GM21786 (cell line): ENCODE results near the gene CPN2.

ENCODE experiments used
- ATAC-seq: cut with Tn5 transposase; IDR thresholded peaks from one replicate; pipeline ENCODE4 v1.9.1; 2021; ENCODE audit not compliant: unreplicated experiment

The CPN2 gene

GRCh38 chr3:194314388-194315068 is 36.6 kb downstream of the CPN2 start:
- ATAC-seq: no peak

DNA sequence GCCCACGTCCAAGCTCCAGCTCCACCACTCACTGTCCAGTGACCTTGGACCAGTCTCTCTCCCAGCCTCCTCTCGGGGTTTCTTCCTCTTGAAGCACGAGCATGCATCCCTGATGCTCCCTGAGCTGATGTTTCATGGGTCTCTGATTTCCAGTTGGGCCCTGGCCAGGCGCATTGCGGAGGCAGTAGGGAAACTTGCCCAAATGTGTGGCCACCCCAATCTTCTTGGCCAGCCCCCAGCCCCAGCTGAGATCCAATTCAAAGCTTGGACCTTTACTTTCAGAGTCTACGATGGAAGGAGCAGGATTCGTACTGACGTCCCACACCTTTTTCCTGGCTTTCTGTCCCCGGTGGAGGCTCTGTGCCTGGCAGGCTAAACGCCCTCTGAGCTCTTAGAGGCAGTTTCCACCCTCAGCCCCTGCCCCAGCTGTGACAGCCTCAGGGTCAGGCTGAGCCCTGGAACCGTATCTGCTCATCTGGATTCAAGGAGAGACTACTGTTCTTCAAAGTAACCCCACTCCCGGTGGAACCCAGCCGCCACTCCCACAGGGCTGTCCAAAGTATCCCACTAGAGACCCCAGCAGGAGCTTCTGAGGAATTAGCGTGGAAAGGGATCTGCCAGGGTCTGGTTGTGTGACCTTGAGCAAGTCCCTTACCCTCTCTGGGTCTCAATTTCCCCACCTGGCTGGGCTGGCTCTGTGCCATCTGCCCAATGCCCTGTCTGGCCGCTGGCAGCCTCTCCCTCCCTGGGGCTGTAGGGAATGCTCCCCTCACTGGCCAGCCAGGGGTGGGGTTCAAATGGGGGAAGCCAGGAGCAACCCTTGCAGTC is 37.4 kb downstream of the CPN2 start:
- ATAC-seq: no peak

GRCh38 chr3:194312743-194313281 is 38.3 kb downstream of the CPN2 start:
- ATAC-seq: no peak

- no peak for ATAC-seq
Measured at GRCh38 chr3:194312186-194312742, 38.9 kb downstream of the CPN2 start.

DNA sequence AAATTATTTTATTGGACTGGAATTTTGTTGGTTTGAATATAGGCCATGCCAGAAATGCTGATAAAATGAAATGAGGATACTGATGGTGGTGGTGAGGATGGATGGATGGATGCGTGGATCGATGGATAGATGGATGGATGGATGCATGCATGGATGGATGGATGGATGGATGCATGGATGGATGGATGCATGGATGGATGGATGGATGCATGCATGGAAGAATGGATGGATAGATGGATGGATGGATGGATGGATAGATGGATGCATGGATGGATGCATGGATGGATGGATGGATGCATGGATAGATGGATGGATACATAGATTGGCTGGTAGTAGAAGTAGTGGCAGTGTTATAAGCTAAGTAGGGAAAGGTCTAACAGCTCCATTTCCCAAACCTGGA is 40.1 kb downstream of the CPN2 start:
- ATAC-seq: no peak

DNA sequence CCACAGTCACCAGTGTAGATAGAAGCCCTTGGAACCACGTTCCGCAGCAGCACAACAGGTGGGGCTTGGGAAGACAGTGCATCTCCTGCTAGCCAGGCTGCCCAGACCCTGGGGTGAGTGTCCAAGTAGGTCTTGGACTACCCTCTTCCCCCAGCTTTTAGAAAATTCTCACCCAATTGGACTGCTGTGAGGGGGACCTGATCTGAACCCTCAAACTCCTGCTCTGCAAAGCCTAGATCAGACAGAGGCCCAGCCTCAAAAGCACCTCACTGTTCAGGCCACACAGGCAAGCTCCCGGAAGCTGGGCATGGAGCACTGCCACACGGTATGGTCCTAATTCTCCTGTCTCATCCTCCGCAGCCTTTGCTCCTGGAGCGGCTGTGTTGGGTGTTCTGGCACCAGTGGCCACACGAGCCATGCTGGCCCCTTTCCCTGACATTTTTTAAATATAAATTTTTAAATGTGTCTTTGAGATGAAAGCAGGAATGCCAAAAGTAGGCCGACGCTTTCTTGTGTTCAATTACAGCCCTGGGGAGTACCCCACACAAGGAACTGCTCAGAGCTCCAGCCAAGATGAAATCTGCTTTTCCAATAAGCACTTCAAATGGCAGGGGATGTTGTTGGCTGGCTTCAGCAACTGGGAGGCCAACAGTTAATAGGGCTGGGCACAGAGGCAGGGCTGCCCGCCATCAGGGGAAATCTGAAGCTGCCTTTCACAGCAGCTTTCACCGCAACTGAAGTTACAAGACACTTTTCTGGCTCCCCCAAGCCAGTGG is 40.9 kb downstream of the CPN2 start:
- no peak for ATAC-seq

GRCh38 chr3:194308601-194309449 is 42.3 kb downstream of the CPN2 start:
- ATAC-seq: no peak

GRCh38 chr3:194307849-194308248 is 43.3 kb downstream of the CPN2 start:
- no peak for ATAC-seq

- ATAC-seq: peak; percentile 50
Measured at GRCh38 chr3:194306771-194307640, 44.1 kb downstream of the CPN2 start.

- ATAC-seq: peak; percentile 37
Measured at GRCh38 chr3:194306109-194306686, 44.9 kb downstream of the CPN2 start.

DNA sequence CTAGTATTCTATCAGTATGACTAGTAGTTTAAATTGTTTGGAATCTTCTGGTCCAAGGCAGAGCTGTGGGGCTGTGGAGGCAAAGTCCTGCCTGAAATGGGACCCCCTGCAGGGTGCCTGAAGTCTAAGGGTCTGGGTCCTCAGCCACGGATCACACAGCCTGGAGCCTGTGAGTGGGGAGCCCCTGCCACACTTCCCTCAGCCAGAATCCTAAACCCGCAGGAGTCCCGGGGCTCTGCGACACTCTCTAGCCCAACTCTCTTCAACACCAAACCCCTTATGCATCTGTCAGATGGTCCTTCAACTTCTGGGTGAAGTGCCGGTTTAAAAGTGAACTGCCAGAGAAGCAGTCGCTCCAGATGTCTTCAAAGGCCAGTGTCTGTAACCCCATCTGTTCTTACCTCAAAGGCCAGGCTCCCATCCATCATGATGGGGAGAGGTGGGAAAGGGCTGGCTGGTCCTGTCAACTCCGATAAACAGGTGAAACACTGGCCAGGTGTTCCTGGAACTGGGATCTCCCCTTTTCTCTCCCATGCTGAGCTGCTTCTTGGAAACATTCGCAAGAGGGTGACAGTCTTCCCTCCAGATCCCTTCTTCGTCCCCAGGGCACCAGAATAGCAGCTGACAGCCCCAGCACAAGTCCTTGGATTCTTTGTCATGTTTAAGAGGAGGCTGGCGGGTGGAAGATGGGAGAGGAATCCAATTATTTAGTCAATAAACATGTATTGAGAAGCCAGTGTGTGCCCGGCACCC is 45.6 kb downstream of the CPN2 start:
- ATAC-seq: no peak

GRCh38 chr3:194304186-194304917 is 46.8 kb downstream of the CPN2 start:
- no peak for ATAC-seq

GRCh38 chr3:194303749-194304148 is 47.4 kb downstream of the CPN2 start:
- ATAC-seq: no peak

DNA sequence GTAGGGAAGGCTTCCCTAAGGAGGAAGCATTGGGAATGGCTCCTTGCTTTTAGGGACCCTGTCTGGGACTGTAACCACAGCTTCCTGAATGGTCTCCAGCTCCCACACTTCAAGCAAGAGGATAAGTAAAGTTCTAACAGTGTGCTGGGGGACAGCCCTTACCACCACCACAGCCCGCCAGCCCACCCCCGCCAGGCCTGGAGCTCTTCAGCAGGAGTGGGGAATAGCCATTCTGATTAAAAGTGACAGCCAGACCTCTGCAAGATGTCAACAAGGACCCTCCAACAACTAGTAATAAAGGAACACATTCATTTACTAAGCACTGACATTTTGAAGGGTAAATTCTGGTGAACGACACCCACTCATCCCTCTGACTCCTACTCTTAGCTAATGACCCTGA is 49.4 kb downstream of the CPN2 start:
- ATAC-seq: no peak

DNA sequence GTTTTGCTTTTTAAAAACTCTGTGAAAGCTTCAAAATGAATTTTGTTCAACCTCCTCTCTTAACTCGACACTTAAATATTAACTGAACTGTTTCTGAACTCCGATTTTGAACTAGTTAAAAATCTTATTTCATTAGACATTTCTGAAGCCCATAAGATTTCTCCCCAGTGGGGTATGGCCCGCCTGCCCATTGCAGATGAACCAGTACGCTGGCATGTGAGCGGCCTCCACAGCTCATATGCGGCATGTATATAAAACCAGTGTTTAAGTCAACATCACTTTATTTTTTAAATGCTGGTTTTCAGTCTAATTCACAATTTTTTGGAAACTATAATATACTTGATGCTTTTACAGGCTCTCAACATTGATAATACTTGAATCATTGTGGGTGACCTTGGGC is 50.2 kb downstream of the CPN2 start:
- no peak for ATAC-seq

- no peak for ATAC-seq
Measured at GRCh38 chr3:194300382-194300758, 50.8 kb downstream of the CPN2 start.
